ENCODE measurements around the gene JAKMIP2. TPM values are rescaled to one million over a fixed set of nuclear protein-coding genes. Genes with fewer than 3 reads are reported as not detected.
"Not testable (repeated sequence)": the region's sequence is repeated elsewhere in the genome, so short reads cannot be mapped to it uniquely, and the experiment has no call there.

JAKMIP2 gene
- total and polyA plus RNA-seq, 2 donors (not counting 3 experiments of a cell fraction or from before 2014, with no cell fraction given): not detected

GRCh38 chr5:147830035-147830434, 47.5 kb upstream of the JAKMIP2 start:
- H3K9me3 ChIP-seq (replicated peaks; ENCODE audit: control insufficient read depth, insufficient read depth, low read length): no peaks in the 10 kb centered on the region
- intact Hi-C loops (cut with micrococcal nuclease) (no loop called here), dilution Hi-C loops (cut with MboI; ENCODE audit: extremely low pct_ligation_motif_present, low sequenced_read_pairs) (no loop called here)
- no peaks in the 10 kb centered on the region for H3K36me3 ChIP-seq (ENCODE audit: control insufficient read depth in 2 of 2, extremely low read depth in 1 of 2, insufficient read depth in 2 of 2, low read length in 2 of 2)
- ChIA-PET CTCF (interaction anchor here (3.4 kb wide), 1 partner anchor 202 kb away, joined by 17 read pairs; no protein-coding TSS in a partner anchor), POLR2A (no interaction called here)
- H4K20me1 ChIP-seq (replicated peaks; ENCODE audit: control insufficient read depth, extremely low read depth, insufficient read depth, low read length): no peaks in the 10 kb centered on the region
- no peak overlapping the region for H3K27ac ChIP-seq (ENCODE audit: insufficient read depth, low read depth, low read length)
- peaks cover 0 to 9% of the 10 kb centered on the region in 2 experiments for H3K27me3 ChIP-seq (ENCODE audit: control insufficient read depth in 2 of 2, insufficient read depth in 2 of 2, low read length in 2 of 2)
- FAIRE-seq (no peak), DNase-seq (ENCODE audit: low read depth, low spot score) (no peak)
- no peak overlapping the region for H2AFZ ChIP-seq (ENCODE audit: low read depth, low read length)
- no peak overlapping the region for H3K4me3 ChIP-seq (replicated peaks in 1 of 3; ENCODE audit: insufficient read depth in 1 of 3, low read depth in 1 of 3, low read length in 3 of 3)
- no TSS peak for BruUV-seq (replicated peaks)
- no peaks in the 10 kb centered on the region for H3K79me2 ChIP-seq (ENCODE audit: control insufficient read depth, insufficient read depth, low read length)
- H3K9me1 ChIP-seq (replicated peaks; ENCODE audit: control insufficient read depth, extremely low read depth, insufficient read depth, low read length): no peaks in the 10 kb centered on the region
- H3K9ac ChIP-seq (replicated peaks; ENCODE audit: extremely low read depth, insufficient read depth, low read length): no peak overlapping the region
- no peak overlapping the region for H3K4me2 ChIP-seq (ENCODE audit: insufficient read depth, low read length)
- no peaks in the 10 kb centered on the region for H3K4me1 ChIP-seq (ENCODE audit: control insufficient read depth, extremely low read depth, insufficient read depth, low read length)
- no peak for TF ChIP-seq CTCF (IDR thresholded peaks at IDR 0.05; ENCODE audit: extremely low read depth in 1 of 2, insufficient read depth in 1 of 2, low read depth in 1 of 2, low read length in 2 of 2)
- no peak for TF ChIP-seq JUN (IDR thresholded peaks at IDR 0.05; ENCODE audit: borderline replicate concordance, insufficient read depth, insufficient read length, low read depth)
- no peak for TF ChIP-seq MAX (IDR thresholded peaks at IDR 0.05; ENCODE audit: insufficient read depth, insufficient read length)
- no peak for TF ChIP-seq FOS (IDR thresholded peaks at IDR 0.05; ENCODE audit: borderline replicate concordance, insufficient read depth, low read length)
- TF ChIP-seq POLR2A (IDR thresholded peaks at IDR 0.05; ENCODE audit: low read depth, low read length): no peak
- no peak for TF ChIP-seq GATA2 (IDR thresholded peaks at IDR 0.05; ENCODE audit: insufficient read depth, insufficient read length, low read depth, low read length)
- no peak for TF ChIP-seq MYC (IDR thresholded peaks at IDR 0.05; ENCODE audit: low read depth, low read length)
- no peak for TF ChIP-seq EZH2 (IDR thresholded peaks at IDR 0.05; ENCODE audit: borderline replicate concordance, low read depth, low read length, severe bottlenecking)
- TF ChIP-seq POLR2AphosphoS5 (IDR thresholded peaks at IDR 0.05; ENCODE audit: insufficient read depth, low read depth, low read length): no peak

DNA sequence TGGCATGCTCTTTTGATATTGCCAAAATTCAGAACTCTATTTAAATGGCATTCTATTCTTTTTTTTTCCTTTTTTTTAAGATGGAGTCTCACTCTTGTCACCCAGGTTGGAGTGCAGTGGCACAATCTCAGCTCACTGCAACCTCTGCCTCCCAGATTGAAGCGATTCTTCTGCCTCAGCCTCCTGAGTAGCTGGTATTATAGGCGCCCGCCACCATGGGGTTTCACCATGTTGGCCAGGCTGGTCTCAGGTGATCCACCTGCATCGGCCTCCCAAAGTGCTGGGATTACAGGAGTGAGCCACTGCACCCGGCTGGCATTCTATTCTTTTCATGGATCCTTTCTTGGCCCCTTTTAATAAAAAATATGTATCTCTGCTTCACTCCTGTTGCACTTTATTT, 44.5 kb upstream of the JAKMIP2 start:
- dilution Hi-C loops (cut with MboI; ENCODE audit: extremely low pct_ligation_motif_present, low sequenced_read_pairs); H3K27ac ChIP-seq (ENCODE audit: insufficient read depth, low read depth, low read length); H3K4me1 ChIP-seq (ENCODE audit: control insufficient read depth, extremely low read depth, insufficient read depth, low read length); intact Hi-C loops (cut with micrococcal nuclease); H3K4me2 ChIP-seq (ENCODE audit: insufficient read depth, low read length); BruUV-seq (replicated peaks); H3K9me3 ChIP-seq (replicated peaks; ENCODE audit: control insufficient read depth, insufficient read depth, low read length); POLR2A ChIA-PET; H2AFZ ChIP-seq (ENCODE audit: low read depth, low read length); H3K27me3 ChIP-seq (ENCODE audit: control insufficient read depth in 2 of 2, insufficient read depth in 2 of 2, low read length in 2 of 2); H3K9ac ChIP-seq (replicated peaks; ENCODE audit: extremely low read depth, insufficient read depth, low read length); DNase-seq (ENCODE audit: low read depth, low spot score); H3K4me3 ChIP-seq (replicated peaks in 1 of 3; ENCODE audit: insufficient read depth in 1 of 3, low read depth in 1 of 3, low read length in 3 of 3); H3K79me2 ChIP-seq (ENCODE audit: control insufficient read depth, insufficient read depth, low read length); FAIRE-seq; H3K36me3 ChIP-seq (ENCODE audit: control insufficient read depth in 2 of 2, extremely low read depth in 1 of 2, insufficient read depth in 2 of 2, low read length in 2 of 2); H4K20me1 ChIP-seq (replicated peaks; ENCODE audit: control insufficient read depth, extremely low read depth, insufficient read depth, low read length); H3K9me1 ChIP-seq (replicated peaks; ENCODE audit: control insufficient read depth, extremely low read depth, insufficient read depth, low read length): not testable (repeated sequence)
- CTCF ChIA-PET: interaction anchor here (6.3 kb wide), 1 partner anchor 197 kb away, joined by 301 read pairs; no protein-coding TSS in a partner anchor
